HL-60/S4 treated with retinoic acid at 250 ng/mL for 4 days and 3 days (cell line): ENCODE measurements around the gene SLC38A2.

Experiments
- in situ Hi-C: fragments of 300-500 bp; cut with MboI; formaldehyde crosslinking; loops from 2 replicates; pipeline ENCODE4 v1.7.0; 2022; ENCODE audit warnings: low sequenced_read_pairs

Gene SLC38A2

DNA sequence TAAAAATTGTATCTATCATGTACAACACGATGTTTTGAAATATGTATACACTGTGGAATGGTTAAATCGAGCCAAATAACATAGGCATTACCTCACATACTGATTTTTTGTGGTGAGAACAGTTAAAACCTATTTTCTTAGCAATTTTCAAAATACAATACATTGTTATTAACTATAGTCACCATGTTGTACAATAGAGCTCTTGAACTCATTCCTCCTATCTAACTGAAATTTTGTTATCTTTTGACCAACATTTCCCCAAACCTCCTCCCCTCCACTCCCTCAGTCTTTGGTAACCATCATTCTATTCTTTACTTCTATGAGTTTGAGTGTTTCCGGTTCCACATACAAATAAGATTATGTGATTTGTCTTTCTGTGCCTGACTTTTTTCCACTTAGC, 6.8 kb upstream of the SLC38A2 start:
- in situ Hi-C loops = loop anchor here (25.0 kb wide), 1 partner anchor 283 kb away; no protein-coding TSS in a partner anchor

DNA sequence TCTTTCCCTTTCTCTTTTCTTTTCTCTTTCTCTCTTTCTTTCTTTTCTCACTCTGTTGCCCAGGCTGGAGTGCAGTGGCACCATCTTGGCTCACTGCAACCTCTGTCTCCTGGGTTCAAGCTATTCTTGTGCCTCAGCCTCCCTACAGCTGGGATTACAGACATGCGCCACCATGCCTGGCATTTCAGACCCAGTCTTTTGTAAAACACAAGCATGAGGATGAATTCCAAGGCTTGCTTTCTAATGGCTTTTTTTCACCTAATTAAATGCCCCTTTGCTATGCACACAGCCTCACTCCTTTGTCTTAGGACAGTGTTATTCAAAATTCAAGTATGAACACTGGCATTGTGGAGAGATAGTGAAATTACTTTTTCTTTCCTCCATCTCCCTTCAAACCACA, 6.0 kb upstream of the SLC38A2 start:
- in situ Hi-C loops = loop anchor here (25.0 kb wide), 1 partner anchor 284 kb away; no protein-coding TSS in a partner anchor

DNA sequence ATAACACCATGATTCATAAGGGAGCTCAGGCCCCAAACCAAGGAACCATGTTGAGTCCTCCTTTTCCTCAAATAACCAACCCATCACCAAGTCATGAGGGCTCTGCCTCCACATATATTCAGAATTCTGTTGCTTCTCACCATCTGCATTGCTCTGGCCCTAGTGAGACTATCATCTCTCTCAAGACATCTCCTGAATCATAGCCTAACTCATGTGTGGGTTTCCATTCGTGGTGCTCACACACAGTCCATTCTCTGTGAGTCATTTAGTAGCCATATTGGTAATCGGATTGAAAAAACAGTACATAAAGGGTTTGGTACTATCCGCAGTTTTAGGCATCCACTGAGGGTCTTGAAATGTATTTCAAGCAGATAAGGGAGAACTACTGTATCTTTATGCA, 5.1 kb upstream of the SLC38A2 start:
- in situ Hi-C loops = loop anchor here (25.0 kb wide), 1 partner anchor 285 kb away; no protein-coding TSS in a partner anchor

DNA sequence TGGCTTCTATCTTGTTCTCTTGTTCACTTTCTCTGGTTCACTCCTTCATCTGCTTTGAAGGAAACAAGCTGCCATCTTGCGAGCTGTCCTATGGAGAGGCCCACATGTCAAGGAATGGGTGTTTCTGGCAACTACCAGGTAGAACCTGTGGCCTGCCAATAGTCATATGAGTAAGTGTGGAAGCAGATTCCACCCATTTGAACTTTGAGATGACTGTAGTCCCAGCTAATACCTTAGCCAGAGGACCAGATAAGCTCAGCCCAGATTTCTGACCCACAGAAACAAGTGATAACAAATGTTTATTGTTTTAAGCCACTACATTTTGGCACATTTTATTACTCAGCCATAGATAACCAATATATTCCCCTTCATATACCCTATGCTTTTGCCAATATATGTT, 4.0 kb upstream of the SLC38A2 start:
- in situ Hi-C loops = loop anchor here (25.0 kb wide), 1 partner anchor 286 kb away; no protein-coding TSS in a partner anchor

DNA sequence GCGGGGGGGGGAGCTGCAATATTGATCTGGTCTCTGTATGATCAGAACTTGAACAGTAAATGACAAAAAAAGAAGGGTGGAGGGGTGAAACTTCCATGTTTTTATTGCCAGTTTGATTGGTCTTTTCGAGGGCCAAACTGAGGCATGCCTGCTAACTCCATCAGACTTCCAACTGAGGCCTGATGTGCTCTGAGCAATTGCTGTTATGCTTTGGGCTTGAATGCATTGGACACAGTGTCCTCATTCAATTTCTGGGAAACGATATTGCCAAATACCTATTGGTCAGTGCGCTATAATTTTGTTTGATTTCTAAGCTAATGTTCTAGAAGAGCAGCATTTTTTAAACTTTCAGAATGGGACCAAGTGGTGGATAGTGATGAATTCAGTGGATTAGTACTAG, 2.1 kb upstream of the SLC38A2 start:
- in situ Hi-C loops = loop anchor here (25.0 kb wide), 1 partner anchor 288 kb away; no protein-coding TSS in a partner anchor

DNA sequence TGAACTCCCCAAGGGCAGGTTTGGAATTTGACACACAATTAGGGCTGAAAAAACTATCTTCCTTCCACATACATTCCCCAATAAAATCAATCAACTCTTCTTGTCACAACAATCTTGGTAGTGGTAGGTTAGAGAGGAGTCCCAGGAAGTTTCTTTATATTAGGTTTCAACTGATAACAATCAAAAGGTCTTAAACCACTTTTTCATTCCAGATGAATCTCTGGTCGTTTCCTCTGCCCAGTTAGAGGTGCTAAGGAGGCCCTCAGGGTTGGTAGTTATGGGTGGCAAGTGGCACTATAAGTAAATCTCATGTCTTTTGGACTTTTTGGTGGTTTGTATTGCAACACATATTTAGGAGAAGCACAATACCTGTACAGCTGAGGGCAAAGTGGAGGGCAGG, 1.7 kb upstream of the SLC38A2 start:
- in situ Hi-C loops = no loop called here

DNA sequence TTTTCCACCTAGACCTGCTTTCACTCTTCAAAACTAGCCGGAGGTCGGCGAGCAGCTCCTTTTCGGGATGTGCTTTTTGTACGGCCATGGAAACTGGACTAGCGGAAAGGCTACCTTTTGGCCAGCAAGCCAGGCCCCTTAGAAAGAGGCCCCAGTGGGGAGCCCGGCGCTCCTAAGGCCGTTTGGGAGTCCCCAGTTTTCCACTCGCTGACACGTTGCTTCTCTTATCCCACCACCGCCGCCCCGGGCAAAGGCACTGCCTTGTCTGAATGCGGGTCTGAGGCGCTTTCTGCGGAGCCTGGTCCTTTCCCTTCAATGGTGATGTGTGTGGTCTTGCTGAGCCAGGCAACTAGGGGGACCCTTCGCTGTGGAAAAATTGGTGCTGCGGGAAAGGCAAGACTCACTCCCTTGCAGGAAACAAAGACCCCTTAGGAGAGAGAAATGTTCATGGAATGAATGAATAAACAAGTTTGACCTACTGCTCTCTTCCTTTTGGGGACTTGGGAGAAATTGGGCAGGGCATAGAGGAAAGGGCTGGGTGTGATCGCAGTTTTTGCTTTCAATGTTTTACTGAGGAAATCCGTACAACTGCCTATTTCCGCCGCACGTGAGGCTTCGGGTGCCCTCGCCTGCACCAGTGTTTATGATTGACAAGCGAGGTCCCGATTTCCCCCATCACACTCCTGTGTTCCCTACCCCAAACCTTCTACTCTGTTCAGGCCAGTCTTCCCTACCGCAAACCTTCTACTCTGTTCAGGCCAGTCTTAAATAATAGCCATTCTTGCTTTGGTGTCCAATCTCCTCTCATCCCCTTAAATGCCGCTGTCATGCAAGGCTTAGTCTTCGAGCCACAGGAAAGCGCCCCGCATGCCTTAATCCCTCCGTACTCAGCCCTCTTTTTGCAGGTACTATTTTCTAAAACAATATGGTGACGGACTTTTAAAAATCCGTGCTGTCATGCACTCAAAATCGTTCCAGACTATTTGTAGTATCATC, 1.0 kb upstream of the SLC38A2 start:
- in situ Hi-C loops = no loop called here

DNA sequence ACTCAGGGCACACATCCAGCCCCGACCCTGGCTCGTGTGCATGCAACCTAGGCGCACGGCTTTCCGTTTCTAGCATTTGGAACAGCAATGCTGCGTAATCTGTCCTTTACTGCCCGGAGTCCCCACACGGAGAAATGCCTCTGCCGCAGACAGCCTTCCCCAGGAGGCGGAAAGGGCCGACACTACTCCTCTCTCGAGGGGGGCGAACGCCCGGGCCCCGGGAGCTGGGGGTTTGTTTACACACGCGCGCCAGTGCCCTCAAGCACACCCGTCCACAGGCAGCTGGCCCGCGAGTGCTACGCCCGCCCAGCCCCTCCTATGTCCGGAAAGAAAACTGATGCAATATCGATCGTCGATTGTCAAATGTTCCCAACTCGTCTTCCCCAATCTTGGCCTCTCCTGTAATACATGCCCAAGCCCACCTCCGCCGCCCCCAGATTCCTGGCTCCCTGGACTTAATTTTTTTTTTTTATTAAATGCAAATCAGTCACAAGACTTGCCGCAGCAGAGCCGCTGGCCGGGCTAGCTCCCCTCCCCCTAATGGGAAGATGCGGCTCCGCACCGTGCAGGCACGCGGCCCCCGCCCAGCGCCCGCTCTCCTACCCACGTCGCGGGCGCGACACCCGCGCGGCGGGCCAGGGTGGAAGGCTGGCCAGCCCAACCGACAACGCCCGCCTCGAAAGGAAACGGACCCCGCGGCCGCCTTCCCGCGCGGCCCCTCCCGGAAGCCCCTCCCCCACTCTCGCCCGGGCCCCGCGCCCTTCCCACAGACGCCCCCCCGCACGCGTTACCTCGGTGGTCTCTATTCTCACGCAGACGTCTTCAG, 642 bp downstream of the SLC38A2 start:
- in situ Hi-C loops = no loop called here

DNA sequence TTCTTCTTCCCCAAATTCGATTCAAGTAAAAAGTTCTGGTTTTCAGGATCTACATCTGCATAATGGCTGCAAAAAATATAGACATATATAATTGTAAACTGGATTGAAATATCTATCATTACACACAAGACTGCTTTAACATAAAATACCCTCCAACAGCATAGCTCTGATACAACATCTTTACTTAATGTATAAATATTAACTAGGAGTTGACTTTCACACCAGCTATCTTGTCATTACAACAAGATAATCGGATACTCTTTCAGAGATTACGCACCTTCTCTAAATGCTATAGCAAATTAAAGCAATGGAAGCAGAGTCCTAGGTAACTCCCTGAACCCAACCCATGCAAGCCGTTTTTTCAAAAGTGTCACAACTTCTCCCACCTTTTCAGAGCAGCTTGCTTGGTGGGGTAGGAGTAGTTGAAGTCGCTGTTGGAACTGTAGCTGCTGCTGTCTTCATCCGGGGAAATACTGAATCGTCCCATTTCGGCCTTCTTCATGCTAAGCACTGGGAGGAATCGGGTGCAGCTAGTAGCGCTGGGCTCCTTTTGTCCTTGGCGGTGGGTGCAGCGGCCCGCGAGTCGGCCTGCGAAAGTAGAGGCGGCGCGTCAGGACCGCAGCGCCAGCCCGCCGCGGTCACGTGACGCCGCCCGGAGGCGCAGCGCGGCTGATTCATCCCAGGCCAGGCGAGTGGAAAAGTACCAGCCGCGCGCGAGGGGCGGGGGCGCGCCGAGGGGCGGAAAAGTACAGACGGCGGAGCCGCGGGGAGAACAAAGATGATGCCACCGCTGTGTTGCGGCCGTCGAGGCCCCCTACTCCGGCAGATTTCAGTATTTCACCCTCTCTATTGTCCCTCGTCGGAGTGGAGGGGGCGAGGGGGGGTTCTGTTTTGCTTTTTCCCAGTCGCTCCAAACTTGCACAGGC, 1.5 kb downstream of the SLC38A2 start:
- in situ Hi-C loops = no loop called here

DNA sequence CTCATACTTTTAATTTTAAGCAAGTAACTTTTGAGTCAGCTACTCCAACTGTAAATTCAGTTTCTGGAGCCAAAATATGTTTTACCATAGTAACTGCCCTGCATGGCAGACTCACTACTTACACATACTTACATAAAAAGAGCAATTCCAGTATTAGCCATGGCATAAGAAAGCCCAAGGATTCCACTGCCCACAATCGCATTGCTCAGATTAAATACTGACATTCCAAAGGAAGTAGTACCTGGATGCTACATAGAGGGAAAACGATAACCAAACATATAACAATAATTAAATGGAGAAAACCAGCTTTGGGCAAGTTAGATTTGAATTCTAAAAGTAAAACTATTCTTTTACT, 2.2 kb downstream of the SLC38A2 start:
- in situ Hi-C loops = no loop called here

DNA sequence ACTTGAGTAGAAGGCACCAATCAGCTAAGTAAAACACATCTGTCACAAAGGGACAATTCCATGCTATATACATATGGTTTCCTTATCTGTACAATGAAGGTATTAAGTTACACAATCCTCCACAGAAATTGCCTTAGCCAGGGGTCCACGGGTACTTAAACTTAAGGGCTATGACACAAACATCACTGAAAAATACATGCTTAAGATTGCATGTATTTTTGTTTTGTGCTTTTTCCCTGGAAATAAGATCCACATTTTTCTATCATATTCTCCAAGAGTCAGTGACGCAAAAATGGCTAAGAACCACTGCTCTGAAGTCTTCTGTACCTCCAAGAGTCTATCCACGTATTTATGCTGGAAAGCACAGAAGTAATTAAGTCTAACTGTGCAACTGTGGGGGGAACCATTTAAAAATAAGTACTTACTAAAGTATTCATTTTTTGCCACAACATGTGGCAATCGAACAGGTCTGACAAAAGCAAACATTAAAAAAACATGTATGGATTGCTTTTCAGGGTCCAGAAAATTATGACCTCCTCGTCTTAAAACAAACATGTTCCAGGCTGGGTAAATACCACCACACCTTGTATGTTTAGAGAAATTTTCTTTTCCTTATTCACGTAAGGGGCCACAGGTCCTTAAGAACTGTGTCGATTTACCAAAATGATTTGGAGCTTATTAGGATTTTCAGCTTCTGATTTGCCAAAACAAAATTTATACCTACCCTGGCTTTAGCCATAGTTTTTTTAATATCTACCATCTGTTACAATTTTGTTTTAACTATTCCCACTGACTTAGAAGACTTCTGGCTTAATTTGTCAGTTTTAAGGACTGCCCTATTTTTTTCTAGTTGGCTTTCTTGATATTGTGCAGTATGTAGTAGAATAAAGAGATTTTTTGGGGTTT, 2.8 kb downstream of the SLC38A2 start:
- in situ Hi-C loops = no loop called here

DNA sequence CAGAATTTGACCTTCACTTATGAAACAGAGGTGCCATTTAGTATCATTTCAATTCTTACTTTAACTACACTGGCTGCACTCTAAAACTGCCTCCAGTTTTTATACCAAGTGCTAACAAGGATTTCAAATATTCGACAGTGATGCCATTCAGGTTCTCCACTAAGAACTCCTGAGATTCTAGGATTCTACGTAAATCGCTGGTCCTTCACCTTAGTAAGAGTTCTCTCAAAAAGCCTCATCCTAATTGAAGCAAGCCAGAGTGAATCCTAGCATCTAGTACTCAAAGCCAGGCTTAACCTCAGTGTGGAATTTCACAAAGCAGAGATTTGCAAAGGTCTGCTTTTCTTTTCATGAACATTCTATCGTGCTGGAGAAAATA, 3.5 kb downstream of the SLC38A2 start:
- in situ Hi-C loops = no loop called here

DNA sequence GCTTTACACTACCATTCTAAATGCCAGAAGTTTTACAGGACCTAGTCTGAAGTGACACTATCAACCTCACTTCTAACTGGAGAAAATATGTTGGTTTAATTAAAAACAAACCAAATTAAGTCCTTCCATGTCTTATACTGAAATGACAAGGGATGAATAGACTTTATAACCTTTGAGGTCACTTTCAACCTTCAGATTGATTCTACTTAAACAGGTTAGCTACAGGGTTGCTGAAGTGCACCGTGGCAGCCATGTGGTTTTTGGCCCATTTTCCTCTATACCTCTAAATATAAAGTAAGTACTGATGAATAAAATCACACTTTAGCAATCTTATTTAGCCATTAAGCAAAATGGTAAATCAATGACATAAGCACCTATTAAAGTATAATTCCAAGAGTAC, 3.9 kb downstream of the SLC38A2 start:
- in situ Hi-C loops = no loop called here

DNA sequence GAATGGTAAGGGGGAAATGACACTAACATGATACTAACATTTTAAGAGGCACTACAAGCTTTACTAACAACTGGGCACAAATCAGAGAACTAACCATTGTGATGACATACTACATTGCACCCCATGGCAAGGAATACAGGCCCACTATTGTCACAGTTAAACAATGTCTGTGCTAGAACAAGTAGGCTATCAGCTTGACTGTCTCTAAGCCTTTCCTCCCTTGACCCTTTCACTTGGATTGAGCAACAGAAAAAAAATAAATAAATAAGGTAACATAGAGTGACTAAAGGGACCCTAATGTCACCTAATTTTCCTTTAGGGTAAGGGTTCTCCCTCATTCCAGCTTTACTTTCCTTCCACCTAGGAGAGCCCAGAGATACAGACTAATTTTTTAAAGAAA, 4.4 kb downstream of the SLC38A2 start:
- in situ Hi-C loops = no loop called here

DNA sequence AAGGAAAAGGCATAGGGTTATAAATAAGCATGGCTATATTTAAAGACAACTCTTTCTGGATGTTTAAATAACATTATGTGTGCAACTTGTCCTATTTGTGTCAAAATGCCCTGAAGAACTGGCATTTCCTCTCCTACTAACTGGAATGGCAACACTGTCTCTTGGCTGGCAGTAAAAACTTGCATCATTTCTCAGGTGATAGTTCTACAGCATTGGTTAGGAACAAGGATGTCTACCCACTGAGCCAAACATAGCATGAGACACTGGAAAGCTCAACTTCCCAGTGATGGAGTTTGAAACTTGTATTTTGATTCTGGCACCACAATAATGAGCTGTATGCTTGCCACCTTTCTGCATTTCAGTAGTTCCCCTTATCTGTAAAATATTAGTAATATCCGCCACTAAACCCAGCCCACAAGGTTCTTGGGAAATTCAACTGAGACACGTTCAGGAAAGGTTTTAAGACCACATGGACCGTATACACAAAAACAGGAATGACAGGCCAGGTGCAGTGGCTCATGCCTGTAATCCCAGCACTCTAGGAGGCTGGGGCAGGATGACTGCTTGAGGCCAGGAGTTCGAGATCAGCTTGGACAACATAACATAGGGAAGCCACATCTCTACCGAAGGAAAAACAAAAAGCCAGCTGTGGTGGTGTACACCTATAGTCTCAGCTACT, 5.1 kb downstream of the SLC38A2 start:
- in situ Hi-C loops = no loop called here

DNA sequence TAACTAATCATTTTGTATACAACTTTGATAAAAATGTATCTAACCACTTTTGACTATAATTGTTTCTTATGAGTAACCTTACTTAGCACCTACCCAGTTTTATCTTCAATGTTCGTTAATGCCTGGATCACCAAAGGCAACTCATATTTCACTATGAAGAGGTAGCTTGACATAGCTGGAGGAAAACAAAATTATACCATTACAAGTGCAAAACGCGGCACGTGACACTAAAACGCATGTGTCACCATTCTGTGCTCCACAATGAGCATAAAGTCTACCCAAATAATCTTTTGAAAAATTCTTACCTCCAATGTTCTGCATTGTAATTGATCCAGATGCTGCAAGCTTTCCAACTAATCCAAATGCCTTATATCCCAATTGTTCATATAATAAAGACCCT, 5.8 kb downstream of the SLC38A2 start:
- in situ Hi-C loops = no loop called here

DNA sequence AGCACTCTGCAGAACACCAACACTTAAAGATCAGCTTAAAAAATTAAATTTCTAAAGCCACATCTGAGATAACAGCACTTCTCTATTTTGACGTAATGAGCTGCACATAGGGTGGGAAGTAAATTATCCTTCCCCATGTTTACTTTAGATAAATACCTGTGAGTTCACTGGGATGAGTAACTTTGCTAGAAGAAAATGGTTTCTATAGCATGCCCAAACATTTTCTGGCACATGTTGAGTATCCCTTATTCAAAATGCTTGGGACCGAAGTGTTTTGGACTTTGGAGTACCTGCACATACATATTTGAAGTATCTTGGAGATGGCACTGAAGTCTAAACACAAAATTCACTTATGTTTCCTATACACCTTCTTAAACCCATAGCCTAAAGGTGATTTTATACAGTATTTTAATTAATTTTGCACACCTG, 6.6 kb downstream of the SLC38A2 start:
- in situ Hi-C loops = no loop called here

DNA sequence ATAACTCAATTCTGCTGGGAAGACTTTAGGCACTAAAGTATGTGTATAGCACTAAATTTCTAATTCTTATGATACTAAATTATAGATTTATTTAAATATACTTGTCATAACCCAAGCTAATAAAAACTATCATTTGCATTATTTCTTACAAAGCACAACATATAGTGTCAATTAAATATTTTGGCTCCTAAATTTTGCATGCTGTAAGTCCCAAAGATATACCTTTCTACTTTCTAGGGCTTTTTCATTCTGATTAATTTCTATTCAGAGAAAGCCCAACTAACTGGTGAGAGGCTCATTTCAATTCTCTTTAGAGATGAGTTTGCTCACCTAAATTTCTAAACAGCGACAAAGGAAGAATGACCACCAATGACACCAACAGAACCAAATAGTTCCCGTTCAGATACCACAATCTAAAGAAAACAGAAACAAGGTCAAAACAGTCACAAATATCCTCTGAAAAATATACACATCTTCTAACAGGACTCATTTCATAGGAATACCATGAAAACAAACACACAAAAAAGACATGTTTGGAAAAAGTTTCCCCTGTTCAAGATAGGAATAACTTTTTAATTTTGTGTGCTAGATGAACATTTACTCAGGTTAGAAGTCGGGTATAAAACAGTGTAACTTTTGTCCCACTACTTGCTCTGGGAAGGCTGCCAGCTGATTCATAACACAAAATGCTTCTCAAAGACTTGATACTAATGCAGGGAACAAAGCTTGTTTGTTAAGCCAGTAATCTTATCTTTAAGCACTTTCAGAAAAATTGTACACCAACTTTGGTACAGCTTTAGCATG, 7.6 kb downstream of the SLC38A2 start:
- in situ Hi-C loops = no loop called here
